Measurements from ENCODE around the gene TRMT10B.

TRMT10B gene

DNA sequence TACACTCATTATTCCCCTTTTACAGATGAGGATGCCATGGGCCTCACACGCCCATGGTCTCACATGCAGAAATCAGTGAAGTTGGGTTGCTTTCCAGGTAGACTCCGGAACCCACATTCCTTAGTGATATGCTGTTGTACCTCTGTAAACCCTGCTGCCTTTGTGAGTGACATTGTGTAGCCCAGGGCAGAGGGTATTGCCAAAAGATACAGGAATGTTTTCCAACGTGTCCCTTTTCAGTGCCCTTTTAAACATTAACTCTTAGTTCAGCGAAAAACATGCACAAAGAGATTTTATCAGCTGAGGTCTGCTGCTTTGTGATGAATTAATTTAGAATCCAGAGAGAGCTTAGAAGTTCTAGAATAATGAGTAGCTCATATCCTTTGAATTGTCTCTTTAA, 38.3 kb upstream of the TRMT10B start:
- no peak for TF ChIP-seq NFRKB (IDR thresholded peaks at IDR 0.05)
- no peak for TF ChIP-seq L3MBTL2 (conservative IDR thresholded peaks at IDR 0.05)
- TF ChIP-seq HDGF (IDR thresholded peaks at IDR 0.05; ENCODE audit: borderline replicate concordance): no peak
- TF ChIP-seq FOXA1 (IDR thresholded peaks at IDR 0.05): no peak
- TF ChIP-seq ZNF384 (IDR thresholded peaks at IDR 0.05): no peak
- no peak for TF ChIP-seq CTBP1 (IDR thresholded peaks at IDR 0.05; ENCODE audit: borderline replicate concordance)
- TF ChIP-seq TARDBP (IDR thresholded peaks at IDR 0.05): no peak
- no peak for TF ChIP-seq FOXM1 (IDR thresholded peaks at IDR 0.05; ENCODE audit: borderline replicate concordance)
- ChIA-PET POLR2A (interaction anchor here (1.5 kb wide), 1 partner anchor 123 kb away, joined by 3 read pairs; the partner anchor contains the start of gene TOMM5), CTCF (no interaction called here)
- no peak for DNase-seq (ENCODE audit: extremely low spot score)

DNA sequence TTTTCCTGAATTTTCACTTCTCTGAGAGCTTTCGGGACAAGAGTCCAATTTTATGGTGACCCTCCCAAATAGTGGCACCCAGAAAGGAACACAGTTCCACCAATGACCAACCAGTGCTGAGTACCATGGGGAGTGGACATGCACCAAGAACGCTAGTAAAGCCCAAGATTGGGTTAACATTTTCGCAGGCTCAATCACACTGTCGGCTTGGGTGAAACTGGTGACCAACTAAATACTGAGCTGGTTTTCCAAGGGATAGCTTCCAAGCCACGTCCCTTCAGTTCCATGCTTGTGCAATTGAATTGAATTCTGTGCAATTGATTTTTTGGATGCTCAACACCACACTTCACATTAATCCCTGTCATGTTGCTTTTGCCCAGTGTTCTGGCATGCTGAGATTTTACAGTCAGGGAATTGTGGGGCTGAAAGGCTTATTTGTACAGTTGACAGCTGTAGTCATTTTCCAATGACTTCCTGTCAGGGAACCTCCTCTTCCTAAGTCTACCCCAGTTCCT, 37.6 kb upstream of the TRMT10B start:
- ChIA-PET POLR2A (interaction anchor here (1.5 kb wide), 1 partner anchor 124 kb away, joined by 3 read pairs; the partner anchor contains the start of gene TOMM5), CTCF (no interaction called here)
- no peak for TF ChIP-seq CTBP1 (IDR thresholded peaks at IDR 0.05; ENCODE audit: borderline replicate concordance)
- TF ChIP-seq HDGF (IDR thresholded peaks at IDR 0.05; ENCODE audit: borderline replicate concordance): no peak
- TF ChIP-seq ELF4 (IDR thresholded peaks at IDR 0.05): no peak
- TF ChIP-seq FOXK2 (IDR thresholded peaks at IDR 0.05): no peak
- TF ChIP-seq, protein P1, sequence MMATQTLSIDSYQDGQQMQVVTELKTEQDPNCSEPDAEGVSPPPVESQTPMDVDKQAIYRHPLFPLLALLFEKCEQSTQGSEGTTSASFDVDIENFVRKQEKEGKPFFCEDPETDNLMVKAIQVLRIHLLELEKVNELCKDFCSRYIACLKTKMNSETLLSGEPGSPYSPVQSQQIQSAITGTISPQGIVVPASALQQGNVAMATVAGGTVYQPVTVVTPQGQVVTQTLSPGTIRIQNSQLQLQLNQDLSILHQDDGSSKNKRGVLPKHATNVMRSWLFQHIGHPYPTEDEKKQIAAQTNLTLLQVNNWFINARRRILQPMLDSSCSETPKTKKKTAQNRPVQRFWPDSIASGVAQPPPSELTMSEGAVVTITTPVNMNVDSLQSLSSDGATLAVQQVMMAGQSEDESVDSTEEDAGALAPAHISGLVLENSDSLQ (IDR thresholded peaks at IDR 0.05): no peak
- TF ChIP-seq LEF1 (IDR thresholded peaks at IDR 0.05; ENCODE audit: borderline replicate concordance): no peak
- no peak for TF ChIP-seq L3MBTL2 (conservative IDR thresholded peaks at IDR 0.05)
- TF ChIP-seq ZNF384 (IDR thresholded peaks at IDR 0.05): no peak
- TF ChIP-seq TARDBP (IDR thresholded peaks at IDR 0.05): no peak
- no peak for TF ChIP-seq SUZ12 (IDR thresholded peaks at IDR 0.05)
- TF ChIP-seq BHLHE40 (IDR thresholded peaks at IDR 0.05; ENCODE audit: borderline replicate concordance): no peak
- TF ChIP-seq FOXM1 (IDR thresholded peaks at IDR 0.05; ENCODE audit: borderline replicate concordance): no peak
- no peak for TF ChIP-seq SP1 (IDR thresholded peaks at IDR 0.05)
- no peak for TF ChIP-seq ARNT (IDR thresholded peaks at IDR 0.05)
- TF ChIP-seq FOXA1 (IDR thresholded peaks at IDR 0.05): no peak
- no peak for TF ChIP-seq NFRKB (IDR thresholded peaks at IDR 0.05)
- DNase-seq (ENCODE audit: extremely low spot score): no peak

- POLR2A ChIA-PET: no interaction called here
- DNase-seq (ENCODE audit: extremely low spot score): no peak
- CTCF ChIA-PET: no interaction called here
- TF ChIP-seq ZNF384 (IDR thresholded peaks at IDR 0.05): no peak
- TF ChIP-seq FOXM1 (IDR thresholded peaks at IDR 0.05; ENCODE audit: borderline replicate concordance): no peak
- no peak for TF ChIP-seq CTBP1 (IDR thresholded peaks at IDR 0.05; ENCODE audit: borderline replicate concordance)
- no peak for TF ChIP-seq HDGF (IDR thresholded peaks at IDR 0.05; ENCODE audit: borderline replicate concordance)
- no peak for TF ChIP-seq SP1 (IDR thresholded peaks at IDR 0.05)
- no peak for TF ChIP-seq SUZ12 (IDR thresholded peaks at IDR 0.05)
- no peak for TF ChIP-seq TARDBP (IDR thresholded peaks at IDR 0.05)
- TF ChIP-seq ARNT (IDR thresholded peaks at IDR 0.05): no peak
- TF ChIP-seq FOXK2 (IDR thresholded peaks at IDR 0.05): no peak
- TF ChIP-seq LEF1 (IDR thresholded peaks at IDR 0.05; ENCODE audit: borderline replicate concordance): no peak
- TF ChIP-seq L3MBTL2 (conservative IDR thresholded peaks at IDR 0.05): no peak
- no peak for TF ChIP-seq BHLHE40 (IDR thresholded peaks at IDR 0.05; ENCODE audit: borderline replicate concordance)
- TF ChIP-seq ELF4 (IDR thresholded peaks at IDR 0.05): no peak
- TF ChIP-seq FOXA1 (IDR thresholded peaks at IDR 0.05): no peak
- TF ChIP-seq, protein P1 (IDR thresholded peaks at IDR 0.05): no peak
- TF ChIP-seq NFRKB (IDR thresholded peaks at IDR 0.05): no peak
These were observed 34.1 kb upstream of the TRMT10B start for GRCh38 chr9:37719526-37719925.

- ChIA-PET CTCF (no interaction called here), POLR2A (no interaction called here)
- no peak for TF ChIP-seq HDGF (IDR thresholded peaks at IDR 0.05; ENCODE audit: borderline replicate concordance)
- no peak for TF ChIP-seq SP1 (IDR thresholded peaks at IDR 0.05)
- no peak for TF ChIP-seq ARNT (IDR thresholded peaks at IDR 0.05)
- no peak for TF ChIP-seq ELF4 (IDR thresholded peaks at IDR 0.05)
- no peak for TF ChIP-seq L3MBTL2 (conservative IDR thresholded peaks at IDR 0.05)
- TF ChIP-seq LEF1 (IDR thresholded peaks at IDR 0.05; ENCODE audit: borderline replicate concordance): no peak
- TF ChIP-seq FOXM1 (IDR thresholded peaks at IDR 0.05; ENCODE audit: borderline replicate concordance): no peak
- TF ChIP-seq TARDBP (IDR thresholded peaks at IDR 0.05): no peak
- TF ChIP-seq SUZ12 (IDR thresholded peaks at IDR 0.05): no peak
- TF ChIP-seq CTBP1 (IDR thresholded peaks at IDR 0.05; ENCODE audit: borderline replicate concordance): no peak
- no peak for TF ChIP-seq ZNF384 (IDR thresholded peaks at IDR 0.05)
- no peak for TF ChIP-seq NFRKB (IDR thresholded peaks at IDR 0.05)
- TF ChIP-seq BHLHE40 (IDR thresholded peaks at IDR 0.05; ENCODE audit: borderline replicate concordance): no peak
- TF ChIP-seq FOXA1 (IDR thresholded peaks at IDR 0.05): no peak
- DNase-seq (ENCODE audit: extremely low spot score): no peak
These were observed 26.6 kb upstream of the TRMT10B start for GRCh38 chr9:37727013-37727412.

- POLR2A ChIA-PET: no interaction called here
- DNase-seq (ENCODE audit: extremely low spot score): no peak
- CTCF ChIA-PET: no interaction called here
- TF ChIP-seq TARDBP (IDR thresholded peaks at IDR 0.05) (no peak), ELF4 (IDR thresholded peaks at IDR 0.05) (no peak), SP1 (IDR thresholded peaks at IDR 0.05) (no peak), CTBP1 (IDR thresholded peaks at IDR 0.05; ENCODE audit: borderline replicate concordance) (no peak), FOXK2 (IDR thresholded peaks at IDR 0.05) (no peak), FOXA1 (IDR thresholded peaks at IDR 0.05) (no peak), BHLHE40 (IDR thresholded peaks at IDR 0.05; ENCODE audit: borderline replicate concordance) (no peak), SUZ12 (IDR thresholded peaks at IDR 0.05) (no peak), ARNT (IDR thresholded peaks at IDR 0.05) (no peak), ZNF384 (IDR thresholded peaks at IDR 0.05) (no peak), LEF1 (IDR thresholded peaks at IDR 0.05; ENCODE audit: borderline replicate concordance) (no peak), L3MBTL2 (conservative IDR thresholded peaks at IDR 0.05) (no peak), NFRKB (IDR thresholded peaks at IDR 0.05) (no peak), HDGF (IDR thresholded peaks at IDR 0.05; ENCODE audit: borderline replicate concordance) (no peak), FOXM1 (IDR thresholded peaks at IDR 0.05; ENCODE audit: borderline replicate concordance) (no peak)
- TF ChIP-seq, protein P1 (IDR thresholded peaks at IDR 0.05): no peak
These were observed 24.1 kb upstream of the TRMT10B start for GRCh38 chr9:37729499-37729898.

Data from HEK293T (cell line).